Stimulated activated effector memory CD8-positive, alpha-beta T cell treated with anti-CD3 and anti-CD28 coated beads, Interleukin-12 subunit alpha, Interleukin-12 subunit beta, amount 100 ng/mL, for 72 hours (primary cell): ENCODE measurements around the gene DSTN.
"Not testable (repeated sequence)": the region's sequence is repeated elsewhere in the genome, so short reads cannot be mapped to it uniquely, and the experiment has no call there.

Experiments used
- ATAC-seq: fragments of 150-1000 bp; cut with Tn5 transposase; 2 replicates; pipeline ENCODE4 v1.10.0; 2021
- DNase-seq, 2 donors: peaks; one replicate each; pipeline ENCODE4 v3.0.0; 2021 to 2022; ENCODE audit warnings: low spot score in 2 of 2
- H3K27ac Mint-ChIP-seq: one replicate; pipeline ENCODE4 v1.8.0; 2022; ENCODE audit warnings: mild to moderate bottlenecking, mixed read lengths
- H3K36me3 Mint-ChIP-seq: one replicate; pipeline ENCODE4 v1.8.0; 2022; ENCODE audit warnings: mild to moderate bottlenecking, mixed read lengths
- H3K4me1 Mint-ChIP-seq: one replicate; pipeline ENCODE4 v1.8.0; 2022; ENCODE audit warnings: mixed read lengths
- H3K4me3 Mint-ChIP-seq: one replicate; pipeline ENCODE4 v1.8.0; 2022; ENCODE audit warnings: mild to moderate bottlenecking, mixed read lengths
- H3K9me3 Mint-ChIP-seq: one replicate; pipeline ENCODE4 v1.8.0; 2022; ENCODE audit warnings: mixed read lengths

DSTN gene

GRCh38 chr20:17648791-17649730 lies 79.2 kb downstream of the DSTN start:
- H3K27ac Mint-ChIP-seq = no peak overlapping the region
- no peak for ATAC-seq
- DNase-seq = no peak
- no peaks in the 10 kb centered on the region for H3K9me3 Mint-ChIP-seq
- no peaks in the 10 kb centered on the region for H3K36me3 Mint-ChIP-seq
- no peak overlapping the region for H3K4me3 Mint-ChIP-seq
- peaks cover 15% of the 10 kb centered on the region for H3K4me1 Mint-ChIP-seq

- no peaks in the 10 kb centered on the region for H3K36me3 Mint-ChIP-seq
- no peak overlapping the region for H3K4me3 Mint-ChIP-seq
- DNase-seq (no peak), ATAC-seq (no peak)
- peaks cover 15% of the 10 kb centered on the region for H3K4me1 Mint-ChIP-seq
- H3K9me3 Mint-ChIP-seq = no peaks in the 10 kb centered on the region
- H3K27ac Mint-ChIP-seq = no peak overlapping the region
Measured at GRCh38 chr20:17650301-17651128, 80.6 kb downstream of the DSTN start.

GRCh38 chr20:17651129-17651759 lies 81.4 kb downstream of the DSTN start:
- Mint-ChIP-seq H3K36me3 (peaks cover 2% of the 10 kb centered on the region), H3K27ac (no peak overlapping the region), H3K9me3 (no peaks in the 10 kb centered on the region), H3K4me1 (peaks cover 15% of the 10 kb centered on the region), H3K4me3 (no peak overlapping the region)
- ATAC-seq = no peak
- DNase-seq = no peak

DNA sequence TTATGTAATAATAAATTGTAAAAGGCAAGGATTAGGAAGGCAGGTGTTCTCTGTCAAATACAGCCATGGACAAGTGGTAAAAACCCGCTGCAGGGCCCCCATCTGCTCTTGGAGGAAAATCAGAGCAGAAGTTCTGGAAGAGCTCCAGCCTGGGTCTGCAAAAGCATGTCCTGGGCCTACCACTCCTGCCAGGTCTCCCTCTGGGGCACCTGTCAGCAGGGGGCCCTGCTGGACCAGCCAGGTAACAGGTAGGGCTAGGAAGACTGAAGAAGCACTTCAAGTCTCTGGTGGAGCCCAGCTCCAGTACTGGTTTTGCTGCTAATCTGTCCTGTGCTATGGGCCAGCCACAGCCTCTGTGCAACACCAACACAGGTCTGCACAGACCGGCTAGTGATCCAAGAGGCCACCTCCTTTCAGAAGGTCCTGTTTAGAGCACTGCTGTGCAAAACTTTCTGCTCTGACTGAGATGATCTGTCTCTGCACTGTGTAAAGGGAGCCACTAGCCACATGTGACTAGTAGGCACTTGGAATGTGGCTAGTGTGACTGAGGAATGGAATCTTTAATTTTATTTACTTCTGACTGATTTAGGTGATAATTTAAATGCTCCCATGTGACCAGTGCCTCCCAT lies 82.0 kb downstream of the DSTN start:
- no peak for DNase-seq
- H3K27ac Mint-ChIP-seq = no peak overlapping the region
- peaks cover 10% of the 10 kb centered on the region for H3K4me1 Mint-ChIP-seq
- peaks cover 8% of the 10 kb centered on the region for H3K36me3 Mint-ChIP-seq
- ATAC-seq = no peak
- no peaks in the 10 kb centered on the region for H3K9me3 Mint-ChIP-seq
- no peak overlapping the region for H3K4me3 Mint-ChIP-seq

- Mint-ChIP-seq H3K27ac (no peak overlapping the region), H3K4me3 (no peak overlapping the region), H3K36me3 (peaks cover 10% of the 10 kb centered on the region), H3K9me3 (no peaks in the 10 kb centered on the region), H3K4me1 (peaks cover 5% of the 10 kb centered on the region)
- ATAC-seq (no peak), DNase-seq (no peak)
Measured at GRCh38 chr20:17652411-17652810, 82.5 kb downstream of the DSTN start.

DNA sequence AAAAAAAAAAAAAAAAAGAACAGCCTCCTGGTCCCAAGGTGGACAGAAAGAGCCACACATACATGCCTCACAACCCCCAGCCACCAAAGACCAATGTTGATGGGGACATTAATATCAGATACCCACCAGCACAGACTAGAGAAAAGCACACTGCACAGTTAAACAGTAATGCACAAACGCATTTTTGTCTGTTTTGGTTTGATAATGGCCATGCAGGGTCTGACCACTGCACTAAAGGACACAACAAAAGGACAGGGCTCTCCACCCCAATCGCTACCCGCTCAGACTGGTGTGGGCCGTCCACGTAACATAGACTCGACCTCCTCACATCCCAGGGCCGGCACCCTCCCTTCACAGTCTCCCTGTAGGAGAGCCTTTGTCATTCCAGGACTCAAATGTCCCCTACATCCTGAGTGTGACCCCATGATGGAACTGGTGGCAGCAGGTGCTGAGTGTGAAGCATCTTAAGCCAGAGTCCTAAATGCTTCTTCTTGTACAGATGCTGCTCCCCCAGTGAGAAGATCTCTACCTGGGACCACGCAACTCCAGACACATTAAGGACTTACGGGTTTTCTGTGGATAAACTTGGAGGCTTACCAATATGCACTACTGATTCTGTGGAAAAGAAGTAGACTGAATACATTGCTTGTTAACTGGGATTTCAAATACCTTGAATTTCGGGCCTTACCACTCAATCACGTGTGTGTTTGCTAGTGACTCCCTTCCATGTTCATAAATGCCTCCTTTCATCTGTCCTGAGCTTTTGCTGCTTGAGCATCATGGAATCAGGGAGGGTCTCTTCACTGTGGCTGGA lies 84.2 kb downstream of the DSTN start:
- no peak for ATAC-seq
- Mint-ChIP-seq H3K4me1 (peaks cover 4% of the 10 kb centered on the region), H3K27ac (no peak overlapping the region), H3K4me3 (no peak overlapping the region), H3K36me3 (peaks cover 21% of the 10 kb centered on the region), H3K9me3 (peaks cover 3% of the 10 kb centered on the region)
- no peak for DNase-seq

DNA sequence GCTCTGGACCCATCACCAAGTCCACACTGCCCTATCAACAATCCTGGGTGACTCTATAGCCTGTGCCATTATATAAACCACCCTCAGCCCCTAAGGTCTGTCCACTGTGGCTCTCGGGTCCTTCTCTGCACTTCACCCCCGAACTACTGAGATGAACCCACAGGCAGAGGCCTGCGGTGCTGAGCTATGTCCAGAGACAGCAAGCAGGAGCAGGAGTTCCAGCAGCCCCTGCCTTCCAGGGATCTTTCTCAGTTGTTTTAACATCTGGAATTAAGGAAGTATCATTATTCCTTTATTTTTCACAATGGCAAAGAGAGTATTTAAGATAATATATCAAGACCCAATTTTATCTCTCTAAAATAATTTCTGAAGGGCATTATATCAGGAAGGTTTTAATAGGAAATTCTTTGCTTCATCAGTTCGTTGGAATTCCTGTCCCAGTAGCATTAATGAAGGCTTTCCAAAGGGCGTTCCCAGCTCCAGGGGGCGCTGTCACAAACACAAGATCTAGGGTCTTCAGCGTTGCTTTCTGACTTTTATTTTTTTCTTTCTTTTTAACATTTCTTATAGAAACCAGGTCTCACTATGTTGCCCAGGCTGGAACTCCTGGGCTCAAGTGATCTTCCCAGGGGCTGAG lies 84.9 kb downstream of the DSTN start:
- H3K27ac Mint-ChIP-seq = no peak overlapping the region
- no peak overlapping the region for H3K4me3 Mint-ChIP-seq
- peaks cover 7% of the 10 kb centered on the region for H3K4me1 Mint-ChIP-seq
- peaks cover 3% of the 10 kb centered on the region for H3K9me3 Mint-ChIP-seq
- ATAC-seq = no peak
- H3K36me3 Mint-ChIP-seq = peaks cover 21% of the 10 kb centered on the region
- DNase-seq = no peak

- ATAC-seq = no peak
- Mint-ChIP-seq H3K9me3 (peaks cover 3% of the 10 kb centered on the region), H3K27ac (no peak overlapping the region), H3K4me1 (peaks cover 12% of the 10 kb centered on the region), H3K4me3 (no peak overlapping the region), H3K36me3 (peaks cover 21% of the 10 kb centered on the region)
- no peak for DNase-seq
Measured at GRCh38 chr20:17655286-17655651, 85.4 kb downstream of the DSTN start.

DNA sequence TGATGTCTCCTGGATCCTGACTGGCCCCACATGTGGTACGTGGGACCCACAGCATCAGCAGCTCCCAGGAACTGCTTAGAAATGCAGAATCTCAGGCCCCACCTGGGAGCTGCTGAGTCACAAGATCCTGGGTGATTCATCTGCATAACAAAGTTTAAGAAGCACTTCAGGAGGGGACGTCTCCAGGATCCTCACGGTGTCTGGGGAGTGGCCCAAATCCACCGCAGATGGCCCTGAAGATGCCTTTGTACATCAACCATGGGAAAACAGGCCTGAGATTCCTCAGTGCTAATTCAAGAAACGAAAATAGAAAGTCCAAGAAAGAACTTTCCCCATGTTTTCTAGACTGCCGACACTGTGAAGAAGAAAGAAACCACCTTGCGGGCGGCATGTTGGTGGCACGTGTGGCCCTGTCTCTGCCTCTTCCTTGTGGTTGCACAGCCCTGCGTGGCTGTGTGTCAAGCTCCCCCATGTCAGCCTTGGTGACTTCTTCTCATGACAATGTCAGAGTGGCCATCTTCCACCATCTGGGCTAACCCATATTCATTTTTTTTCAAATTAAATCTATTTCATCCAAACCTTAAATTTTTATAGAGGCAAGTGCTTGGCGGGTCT lies 86.1 kb downstream of the DSTN start:
- H3K27ac Mint-ChIP-seq = peak overlapping the region; percentile 35
- H3K4me3 Mint-ChIP-seq = no peak overlapping the region
- H3K4me1 Mint-ChIP-seq = peaks cover 17% of the 10 kb centered on the region
- ATAC-seq = no peak
- peaks cover 21% of the 10 kb centered on the region for H3K36me3 Mint-ChIP-seq
- H3K9me3 Mint-ChIP-seq = peaks cover 3% of the 10 kb centered on the region
- no peak for DNase-seq

- Mint-ChIP-seq H3K4me1 (peaks cover 22% of the 10 kb centered on the region), H3K9me3 (peaks cover 3% of the 10 kb centered on the region), H3K36me3 (peaks cover 21% of the 10 kb centered on the region), H3K4me3 (no peak overlapping the region), H3K27ac (no peak overlapping the region)
- no peak for DNase-seq
- no peak for ATAC-seq
Measured at GRCh38 chr20:17657079-17657825, 87.4 kb downstream of the DSTN start.

DNA sequence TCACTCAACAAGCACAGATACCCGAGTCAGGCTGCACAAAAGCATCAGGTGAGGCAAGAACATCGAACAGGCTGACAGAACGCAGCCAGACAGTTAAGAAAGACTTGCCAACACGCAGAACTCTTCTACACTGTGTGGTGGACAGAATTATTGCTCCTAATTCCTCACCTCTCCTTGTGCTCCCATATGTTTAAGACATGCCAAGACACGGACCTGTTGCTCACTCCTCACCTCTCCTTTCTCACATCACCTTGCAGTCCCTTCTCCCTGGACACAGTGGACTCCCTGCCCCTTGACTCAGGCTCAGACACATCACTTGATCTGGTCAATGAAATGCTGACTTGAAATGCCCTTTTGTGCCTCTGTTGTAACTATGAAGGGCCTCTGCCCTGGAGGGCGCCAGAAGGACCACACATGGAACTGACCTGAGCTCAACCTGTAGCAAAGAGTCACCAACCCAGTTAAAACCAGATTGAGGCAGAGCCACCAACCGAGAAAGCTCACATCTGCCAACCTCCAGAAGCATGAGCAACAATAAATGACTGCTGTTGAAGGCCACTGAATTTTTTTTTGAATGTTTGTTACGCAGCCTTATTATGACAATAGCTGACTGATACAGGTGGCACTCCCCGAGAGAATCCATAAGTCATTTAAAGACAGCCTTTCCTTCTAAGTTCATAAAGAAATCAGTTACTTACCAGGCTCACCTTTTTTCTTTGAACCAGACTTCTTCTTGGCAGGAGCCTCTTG lies 88.2 kb downstream of the DSTN start:
- ATAC-seq (no peak), DNase-seq (no peak)
- Mint-ChIP-seq H3K9me3 (peaks cover 3% of the 10 kb centered on the region), H3K4me3 (no peak overlapping the region), H3K36me3 (peaks cover 21% of the 10 kb centered on the region), H3K4me1 (peaks cover 28% of the 10 kb centered on the region), H3K27ac (no peak overlapping the region)

DNA sequence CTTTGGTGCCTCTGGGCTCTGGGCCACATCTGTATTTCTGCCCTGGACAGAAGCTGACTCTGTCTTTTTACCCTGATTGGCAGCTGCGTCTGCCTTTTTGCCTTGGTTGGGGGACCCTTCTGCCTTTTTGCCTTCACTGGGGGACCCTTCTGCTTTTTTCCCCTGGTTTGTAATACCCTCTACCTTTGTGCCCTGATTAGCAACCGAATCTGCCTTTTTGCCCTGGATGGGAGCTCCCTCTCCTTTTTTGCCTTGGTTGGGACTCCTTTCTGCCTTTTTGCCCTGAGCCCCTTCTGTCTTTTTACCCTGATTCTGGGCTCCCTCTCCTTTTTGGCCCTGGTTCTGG lies 88.7 kb downstream of the DSTN start:
- Mint-ChIP-seq H3K27ac (no peak overlapping the region), H3K4me1 (peaks cover 29% of the 10 kb centered on the region), H3K36me3 (peaks cover 21% of the 10 kb centered on the region), H3K9me3 (peaks cover 3% of the 10 kb centered on the region), H3K4me3 (no peak overlapping the region)
- ATAC-seq (no peak), DNase-seq (no peak)

DNA sequence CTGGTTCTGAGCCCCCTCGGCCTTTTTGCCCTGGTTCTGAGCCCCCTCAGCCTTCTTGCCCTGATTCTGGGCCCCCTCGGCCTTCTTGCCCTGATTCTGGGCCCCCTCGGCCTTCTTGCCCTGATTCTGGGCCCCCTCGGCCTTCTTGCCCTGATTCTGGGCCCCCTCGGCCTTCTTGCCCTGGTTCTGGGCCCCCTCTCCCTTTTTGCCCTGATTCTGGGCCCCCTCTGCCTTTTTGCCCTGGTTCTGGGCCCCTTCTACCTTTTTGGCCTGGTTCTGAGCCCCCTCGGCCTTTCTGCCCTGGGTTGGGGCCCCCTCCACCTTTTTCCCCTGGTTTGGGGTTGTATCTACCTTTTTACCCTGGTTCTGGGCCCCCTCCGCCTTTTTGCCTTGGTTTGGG lies 89.5 kb downstream of the DSTN start:
- DNase-seq, ATAC-seq, H3K4me3 Mint-ChIP-seq, H3K9me3 Mint-ChIP-seq: not testable (repeated sequence)
- H3K27ac Mint-ChIP-seq = peak overlapping the region; percentile 83
- peaks cover 21% of the 10 kb centered on the region for H3K36me3 Mint-ChIP-seq
- peaks cover 36% of the 10 kb centered on the region for H3K4me1 Mint-ChIP-seq
